Tibial nerve (tissue), 3 donors: ENCODE data around the gene ABCC10.
"Not testable (repeated sequence)": the region's sequence is repeated elsewhere in the genome, so short reads cannot be mapped to it uniquely, and the experiment has no call there.

ENCODE experiments used
- POLR2A ChIP-seq, 2 donors: fragments of 450-650 bp; IDR thresholded peaks; one replicate each; pipeline ENCODE4 v1.6.1; 2017; ENCODE audit warnings: antibody characterized with exemption in 2 of 2, mild to moderate bottlenecking in 2 of 2, moderate library complexity in 2 of 2
- TF ChIP-seq, protein P1 (sequence below), 5 experiments: fragments of 200-600 bp in 3 of 5; fragments of 450-650 bp in 2 of 5; sonication (generic) in 3 of 5; IDR thresholded peaks; one replicate each; pipeline ENCODE4 v1.5.1; 2016 to 2019; ENCODE audit warnings: antibody characterized with exemption in 5 of 5, mild to moderate bottlenecking in 3 of 5, moderate library complexity in 2 of 5

- TF ChIP-seq, protein P1, sequence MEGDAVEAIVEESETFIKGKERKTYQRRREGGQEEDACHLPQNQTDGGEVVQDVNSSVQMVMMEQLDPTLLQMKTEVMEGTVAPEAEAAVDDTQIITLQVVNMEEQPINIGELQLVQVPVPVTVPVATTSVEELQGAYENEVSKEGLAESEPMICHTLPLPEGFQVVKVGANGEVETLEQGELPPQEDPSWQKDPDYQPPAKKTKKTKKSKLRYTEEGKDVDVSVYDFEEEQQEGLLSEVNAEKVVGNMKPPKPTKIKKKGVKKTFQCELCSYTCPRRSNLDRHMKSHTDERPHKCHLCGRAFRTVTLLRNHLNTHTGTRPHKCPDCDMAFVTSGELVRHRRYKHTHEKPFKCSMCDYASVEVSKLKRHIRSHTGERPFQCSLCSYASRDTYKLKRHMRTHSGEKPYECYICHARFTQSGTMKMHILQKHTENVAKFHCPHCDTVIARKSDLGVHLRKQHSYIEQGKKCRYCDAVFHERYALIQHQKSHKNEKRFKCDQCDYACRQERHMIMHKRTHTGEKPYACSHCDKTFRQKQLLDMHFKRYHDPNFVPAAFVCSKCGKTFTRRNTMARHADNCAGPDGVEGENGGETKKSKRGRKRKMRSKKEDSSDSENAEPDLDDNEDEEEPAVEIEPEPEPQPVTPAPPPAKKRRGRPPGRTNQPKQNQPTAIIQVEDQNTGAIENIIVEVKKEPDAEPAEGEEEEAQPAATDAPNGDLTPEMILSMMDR (IDR thresholded peaks at IDR 0.05), result not testable (repeated sequence)
- not testable (repeated sequence) for TF ChIP-seq POLR2A (IDR thresholded peaks at IDR 0.05)
Observed at GRCh38 chr6:43390753-43391439, 36.4 kb upstream of the ABCC10 start.
